ENCODE data around the gene CUEDC2.

Gene CUEDC2

GRCh38 chr10:102409604-102410428, 22.6 kb downstream of the CUEDC2 start:
- DNase-seq (ENCODE audit: low read depth): no peak

GRCh38 chr10:102408728-102409603, 23.4 kb downstream of the CUEDC2 start:
- DNase-seq (ENCODE audit: low read depth): no peak

DNA sequence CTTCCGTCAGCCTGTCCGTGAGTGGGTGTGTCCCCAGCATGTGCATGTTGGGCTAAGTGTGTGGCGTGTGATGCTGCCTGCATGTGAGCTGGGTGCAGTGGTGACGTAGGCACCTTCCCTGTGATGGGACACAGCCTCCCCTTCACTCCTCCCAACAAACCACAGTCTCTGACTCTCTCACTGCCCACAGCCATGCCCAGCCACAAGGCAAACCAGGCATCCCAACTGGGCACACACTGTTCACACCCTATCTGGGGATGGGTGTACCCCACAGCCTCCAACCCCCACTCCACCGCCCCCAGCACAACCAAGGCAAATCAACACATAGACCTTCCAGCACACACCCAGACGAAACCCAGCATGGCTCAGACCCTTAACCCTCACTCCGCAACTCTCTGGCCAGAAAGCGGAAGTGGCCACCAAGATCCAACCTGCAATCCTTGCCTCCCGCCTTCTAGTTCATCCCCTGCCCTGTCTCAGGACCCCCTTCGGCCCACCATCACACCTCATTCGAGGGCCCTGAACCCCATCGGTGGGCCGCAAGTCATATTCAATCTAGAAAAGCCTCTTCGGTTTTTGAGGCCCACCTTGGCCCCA, 24.1 kb downstream of the CUEDC2 start:
- no peak for DNase-seq (ENCODE audit: low read depth)

DNA sequence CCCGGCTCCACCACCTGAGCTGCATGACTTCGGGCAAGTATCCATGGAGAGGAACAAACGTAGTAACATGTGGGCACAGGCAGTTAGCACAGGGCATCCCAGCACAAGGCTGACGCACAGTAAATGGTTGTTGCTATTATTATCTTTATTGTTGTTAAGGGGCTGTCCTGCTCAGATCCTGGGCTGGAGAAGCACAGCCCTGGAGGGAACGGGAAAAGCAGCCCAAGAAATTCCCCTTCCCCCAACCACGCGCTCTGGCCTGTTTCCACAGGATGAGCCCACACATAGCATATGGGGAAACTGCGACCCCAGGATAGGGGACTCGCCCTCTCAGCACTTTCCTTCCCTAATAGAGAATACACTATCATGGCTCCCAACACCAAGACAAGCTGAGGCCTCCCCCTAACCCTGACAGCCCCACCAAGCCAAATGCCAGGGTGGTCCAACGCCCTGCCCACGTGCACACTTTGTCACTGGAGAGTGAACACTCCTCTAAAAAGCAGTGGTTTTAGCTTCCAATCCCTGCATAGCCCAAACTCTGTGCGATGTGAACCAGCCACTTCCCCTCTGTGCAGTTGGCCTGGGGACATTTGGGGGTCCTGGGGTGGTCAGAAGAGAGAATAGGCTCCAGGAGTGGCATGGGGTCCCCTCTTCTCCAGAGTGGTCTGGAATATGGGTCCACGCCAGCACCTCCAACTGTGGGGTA, 24.8 kb downstream of the CUEDC2 start:
- no peak for DNase-seq (ENCODE audit: low read depth)

- DNase-seq (ENCODE audit: low read depth): no peak
These were observed 25.6 kb downstream of the CUEDC2 start for GRCh38 chr10:102406815-102407214.

- DNase-seq (ENCODE audit: low read depth): no peak
These were observed 26.7 kb downstream of the CUEDC2 start for GRCh38 chr10:102405632-102406031.

- DNase-seq (ENCODE audit: low read depth): no peak
These were observed 27.2 kb downstream of the CUEDC2 start for GRCh38 chr10:102405108-102405571.

DNA sequence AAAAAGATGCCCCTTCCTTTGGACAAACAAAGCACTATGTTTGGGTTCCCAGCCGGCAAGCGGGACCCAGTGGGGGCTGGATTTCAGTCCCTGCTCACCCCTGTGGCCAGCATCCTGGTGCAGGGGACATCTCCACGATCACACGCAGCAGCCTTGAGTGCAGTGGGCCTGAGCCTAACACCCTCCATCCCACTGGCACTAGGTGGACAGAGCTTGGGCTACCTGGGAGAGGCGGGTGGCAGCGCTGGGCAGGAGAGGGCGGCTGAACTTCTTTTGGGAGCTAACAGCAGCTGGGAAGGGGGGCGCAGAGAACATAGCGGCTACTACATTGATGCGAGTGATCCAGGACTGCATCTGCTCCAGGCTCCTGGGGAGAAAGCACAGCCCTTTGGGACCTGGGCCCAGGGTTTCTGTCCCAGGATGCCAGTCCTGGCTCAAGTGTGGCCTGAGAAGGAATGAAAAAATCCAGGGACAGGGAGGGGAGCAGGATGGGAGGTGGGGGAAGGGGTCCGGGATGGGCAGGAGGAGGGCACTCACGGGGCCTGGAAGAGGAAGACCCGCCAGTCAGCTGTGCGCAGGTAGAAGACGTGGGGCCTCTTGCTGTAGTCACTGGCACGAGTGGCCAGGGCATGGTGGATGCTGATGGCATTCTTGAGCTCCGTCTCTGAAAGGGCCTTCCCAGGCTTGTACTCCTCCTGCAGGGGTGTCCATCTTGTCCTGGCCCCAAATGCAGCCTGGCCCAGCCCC, 27.8 kb downstream of the CUEDC2 start:
- DNase-seq (ENCODE audit: low read depth): no peak

- no peak for DNase-seq (ENCODE audit: low read depth)
These were observed 29.3 kb downstream of the CUEDC2 start for GRCh38 chr10:102403115-102403514.

GRCh38 chr10:102402512-102402896, 29.9 kb downstream of the CUEDC2 start:
- no peak for DNase-seq (ENCODE audit: low read depth)

GRCh38 chr10:102401735-102402511, 30.5 kb downstream of the CUEDC2 start:
- no peak for DNase-seq (ENCODE audit: low read depth)

DNA sequence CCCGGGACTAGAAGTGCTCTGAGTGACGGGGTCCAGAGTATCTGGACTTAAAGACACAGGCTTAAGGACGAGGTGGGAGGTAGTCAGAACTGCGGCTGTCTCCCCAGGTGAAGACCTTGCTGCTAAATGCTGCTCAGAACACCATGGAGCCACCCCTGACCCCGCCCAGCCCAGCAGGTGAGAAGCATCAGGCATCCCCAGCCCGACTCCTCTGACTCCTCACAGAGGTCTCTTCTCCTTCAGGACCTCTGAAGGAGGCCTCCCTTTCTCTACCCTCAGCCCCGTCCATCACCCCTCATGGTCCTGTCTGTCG, 31.1 kb downstream of the CUEDC2 start:
- no peak for DNase-seq (ENCODE audit: low read depth)

GRCh38 chr10:102400598-102401341, 31.6 kb downstream of the CUEDC2 start:
- DNase-seq (ENCODE audit: low read depth): no peak

GRCh38 chr10:102400076-102400475, 32.3 kb downstream of the CUEDC2 start:
- no peak for DNase-seq (ENCODE audit: low read depth)

GRCh38 chr10:102399217-102400021, 33.0 kb downstream of the CUEDC2 start:
- peak; percentile 65 for DNase-seq (ENCODE audit: low read depth)

GRCh38 chr10:102398172-102399020, 34.0 kb downstream of the CUEDC2 start:
- DNase-seq (ENCODE audit: low read depth): no peak

GRCh38 chr10:102397222-102398171, 34.9 kb downstream of the CUEDC2 start:
- DNase-seq (ENCODE audit: low read depth): no peak

Data from GM04504 (cell line).